HG03469 (cell line): ENCODE data around the gene RBM46.
"Not testable (repeated sequence)": the region's sequence is repeated elsewhere in the genome, so short reads cannot be mapped to it uniquely, and the experiment has no call there.

Source experiments
- ATAC-seq: cut with Tn5 transposase; IDR thresholded peaks from one replicate; pipeline ENCODE4 v1.9.1; 2021; ENCODE audit warnings: mild to moderate bottlenecking, moderate library complexity, moderate number of reproducible peaks; ENCODE audit not compliant: unreplicated experiment

The RBM46 gene

DNA sequence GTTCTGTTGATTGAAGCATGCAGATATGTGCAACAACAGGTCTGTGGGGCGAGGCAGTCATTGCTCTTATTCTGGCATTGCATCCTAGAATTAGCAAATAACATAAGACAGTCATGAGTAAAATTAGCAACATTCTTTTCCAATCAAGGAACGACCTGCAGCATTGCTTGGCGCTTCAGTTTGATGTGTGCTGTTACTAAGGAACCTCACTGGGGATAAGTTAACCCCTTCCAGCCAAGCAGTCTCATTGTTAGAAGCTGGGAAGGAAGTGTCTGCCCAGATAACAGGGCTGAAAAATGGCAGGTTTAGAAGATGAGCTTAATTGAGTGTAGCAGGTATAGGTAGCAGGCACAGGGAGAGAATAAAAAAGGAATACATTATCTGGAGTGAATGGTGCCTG is 55.4 kb downstream of the RBM46 start:
- no peak for ATAC-seq

DNA sequence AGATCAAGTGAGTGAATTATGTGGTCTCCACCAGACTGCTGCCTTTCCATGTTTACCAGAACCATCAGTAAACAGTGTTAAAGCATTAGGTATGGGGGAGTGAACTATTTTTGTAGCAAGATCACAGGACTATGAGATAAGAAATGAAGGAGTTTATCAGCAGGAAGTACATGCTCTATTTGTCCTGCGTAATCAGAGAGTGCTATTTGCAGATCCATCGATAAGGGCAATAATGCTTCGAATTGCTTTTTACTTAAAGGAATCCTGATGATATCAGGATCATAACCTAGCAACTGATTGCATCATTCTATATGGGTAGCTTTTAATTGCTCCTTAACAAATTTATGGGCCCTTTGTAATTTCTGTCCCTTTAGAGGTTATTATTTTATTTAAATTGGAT is 57.1 kb downstream of the RBM46 start:
- no peak for ATAC-seq

DNA sequence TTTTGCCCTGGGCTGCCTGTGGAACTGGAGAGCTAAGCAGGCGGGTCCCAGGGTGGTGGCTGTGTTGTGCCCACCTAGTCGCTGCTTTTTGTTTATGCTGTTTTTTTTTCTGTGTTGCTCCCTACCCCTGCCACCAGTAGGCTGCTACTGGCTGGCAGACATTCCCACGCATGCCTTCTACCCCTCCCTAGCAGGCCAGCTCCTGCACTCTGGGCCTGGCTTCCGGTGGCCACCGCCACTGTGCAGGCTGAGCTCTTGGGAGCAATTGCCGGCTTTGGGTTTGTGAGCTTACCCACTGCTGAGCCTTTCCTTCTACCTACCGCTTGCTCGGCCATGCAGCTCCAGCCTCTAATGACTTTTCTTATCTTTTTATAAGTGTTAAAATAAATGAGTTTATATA is 57.6 kb downstream of the RBM46 start:
- no peak for ATAC-seq

- ATAC-seq = no peak
These were observed 73.3 kb downstream of the RBM46 start for GRCh38 chr4:154854362-154854761.

- no peak for ATAC-seq
These were observed 77.1 kb downstream of the RBM46 start for GRCh38 chr4:154858166-154858565.

- no peak for ATAC-seq
These were observed 87.5 kb downstream of the RBM46 start for GRCh38 chr4:154868414-154869194.

- no peak for ATAC-seq
These were observed 88.2 kb downstream of the RBM46 start for GRCh38 chr4:154869301-154869700.

DNA sequence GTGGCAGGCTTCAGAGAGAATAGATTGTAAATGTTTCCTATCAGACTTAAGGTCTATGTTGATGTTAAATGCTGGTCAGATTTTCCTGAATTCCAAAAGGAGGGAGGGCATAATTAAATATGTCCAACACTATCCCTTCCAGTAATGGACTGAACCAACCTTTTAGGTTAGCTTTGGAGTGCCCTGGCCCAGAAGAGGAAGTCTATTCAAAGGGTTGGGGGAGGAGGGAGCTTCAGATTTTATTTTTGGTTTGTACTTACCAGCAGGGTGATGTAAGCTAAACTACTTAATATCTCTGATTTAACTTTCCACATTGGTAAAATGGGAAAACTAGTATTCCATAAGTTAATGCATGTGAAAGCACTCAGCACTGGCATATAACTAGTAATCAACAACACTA is 91.1 kb downstream of the RBM46 start:
- ATAC-seq = no peak

- not testable (repeated sequence) for ATAC-seq
These were observed 93.0 kb downstream of the RBM46 start for GRCh38 chr4:154874049-154874448.

- ATAC-seq = no peak
These were observed 96.2 kb downstream of the RBM46 start for GRCh38 chr4:154877110-154877760.
